ENCODE results near the gene GABRB2.
"Not testable (repeated sequence)": the region's sequence is repeated elsewhere in the genome, so short reads cannot be mapped to it uniquely, and the experiment has no call there.

The GABRB2 gene

GRCh38 chr5:161380486-161380885 lies 166.0 kb downstream of the GABRB2 start:
- no peak for DNase-seq

- no peak for DNase-seq
These were observed 167.8 kb downstream of the GABRB2 start for GRCh38 chr5:161378701-161379100.

- no peak for DNase-seq
These were observed 170.5 kb downstream of the GABRB2 start for GRCh38 chr5:161376034-161376433.

- no peak for DNase-seq
These were observed 173.2 kb downstream of the GABRB2 start for GRCh38 chr5:161373345-161373707.

- no peak for DNase-seq
These were observed 173.7 kb downstream of the GABRB2 start for GRCh38 chr5:161372682-161373344.

GRCh38 chr5:161369022-161369421 lies 177.5 kb downstream of the GABRB2 start:
- no peak for DNase-seq

GRCh38 chr5:161358446-161358845 lies 188.1 kb downstream of the GABRB2 start:
- no peak for DNase-seq

GRCh38 chr5:161344234-161344633 lies 202.3 kb downstream of the GABRB2 start:
- DNase-seq = no peak

GRCh38 chr5:161342886-161343285 lies 203.6 kb downstream of the GABRB2 start:
- DNase-seq = no peak

GRCh38 chr5:161340012-161340411 lies 206.5 kb downstream of the GABRB2 start:
- no peak for DNase-seq

- no peak for DNase-seq
These were observed 213.2 kb downstream of the GABRB2 start for GRCh38 chr5:161333194-161333880.

GRCh38 chr5:161332343-161332742 lies 214.2 kb downstream of the GABRB2 start:
- no peak for DNase-seq

- DNase-seq = no peak
These were observed 232.5 kb downstream of the GABRB2 start for GRCh38 chr5:161314033-161314432.

GRCh38 chr5:161312882-161313281 lies 233.6 kb downstream of the GABRB2 start:
- no peak for DNase-seq

- DNase-seq = no peak
These were observed 234.6 kb downstream of the GABRB2 start for GRCh38 chr5:161311965-161312364.

GRCh38 chr5:161311146-161311708 lies 235.3 kb downstream of the GABRB2 start:
- no peak for DNase-seq

GRCh38 chr5:161306351-161306995 lies 240.1 kb downstream of the GABRB2 start:
- no peak for DNase-seq

GRCh38 chr5:161305601-161306000 lies 240.9 kb downstream of the GABRB2 start:
- no peak for DNase-seq

GRCh38 chr5:161302559-161302958 lies 244.0 kb downstream of the GABRB2 start:
- DNase-seq = no peak

GRCh38 chr5:161301586-161301985 lies 244.9 kb downstream of the GABRB2 start:
- no peak for DNase-seq

- no peak for DNase-seq
These were observed 247.5 kb downstream of the GABRB2 start for GRCh38 chr5:161299053-161299452.

- not testable (repeated sequence) for DNase-seq
These were observed 249.1 kb downstream of the GABRB2 start for GRCh38 chr5:161297388-161297787.

- DNase-seq = no peak
These were observed 250.7 kb downstream of the GABRB2 start for GRCh38 chr5:161295721-161296250.

GRCh38 chr5:161288071-161288470 lies 258.5 kb downstream of the GABRB2 start:
- no peak for DNase-seq

Measured in activated naive CD4-positive, alpha-beta T cell treated with Interleukin-2 at 50 U/mL for 16 hours (primary cell).